Fibroblast of skin of left quadriceps (primary cell): ENCODE measurements around the gene PIK3R6.
A peak's percentile ranks its signal among the peaks of the same experiment; 100 is the strongest.
"Not testable (repeated sequence)": the region's sequence is repeated elsewhere in the genome, so short reads cannot be mapped to it uniquely, and the experiment has no call there.

Experiments used
- DNase-seq, 2 experiments: peaks; one replicate each; pipeline ENCODE4 v3.0.0-alpha.2; 2013; ENCODE audit warnings: low read depth in 2 of 2

PIK3R6 gene

GRCh38 chr17:8872705-8873435 lies 5.4 kb upstream of the PIK3R6 start:
- DNase-seq, result no peak

DNA sequence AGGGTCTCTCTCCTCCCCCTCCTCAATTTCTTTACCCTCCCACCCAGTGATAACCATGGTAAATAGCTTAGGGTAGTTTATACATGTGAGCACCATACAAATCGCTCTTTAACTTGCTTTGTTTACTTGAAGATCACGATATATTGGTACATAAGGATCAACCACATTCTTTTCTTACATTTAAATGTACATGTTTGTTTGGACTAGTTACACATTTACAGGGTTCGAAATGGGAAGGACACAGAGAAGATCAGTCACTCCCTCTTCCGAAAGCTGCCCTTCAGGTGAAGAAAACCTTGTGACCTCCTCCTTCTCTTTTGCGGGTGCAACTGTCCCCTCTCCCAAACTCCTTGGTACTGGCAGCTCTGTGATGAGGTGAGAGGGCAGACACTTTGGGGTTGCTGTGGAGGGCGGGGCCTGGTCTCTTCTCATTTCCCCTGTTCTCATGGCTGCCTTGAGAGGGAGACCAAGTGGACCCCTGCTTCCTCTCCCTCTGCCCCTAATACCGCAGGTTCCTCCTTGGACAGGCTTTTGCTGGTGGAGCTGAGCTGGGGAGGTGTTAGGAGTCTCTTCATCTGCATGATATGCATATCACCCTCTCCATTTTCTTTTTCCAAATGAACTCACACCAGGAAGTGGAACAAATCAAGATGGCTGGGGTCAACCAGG lies 4.7 kb upstream of the PIK3R6 start:
- no peak for DNase-seq

DNA sequence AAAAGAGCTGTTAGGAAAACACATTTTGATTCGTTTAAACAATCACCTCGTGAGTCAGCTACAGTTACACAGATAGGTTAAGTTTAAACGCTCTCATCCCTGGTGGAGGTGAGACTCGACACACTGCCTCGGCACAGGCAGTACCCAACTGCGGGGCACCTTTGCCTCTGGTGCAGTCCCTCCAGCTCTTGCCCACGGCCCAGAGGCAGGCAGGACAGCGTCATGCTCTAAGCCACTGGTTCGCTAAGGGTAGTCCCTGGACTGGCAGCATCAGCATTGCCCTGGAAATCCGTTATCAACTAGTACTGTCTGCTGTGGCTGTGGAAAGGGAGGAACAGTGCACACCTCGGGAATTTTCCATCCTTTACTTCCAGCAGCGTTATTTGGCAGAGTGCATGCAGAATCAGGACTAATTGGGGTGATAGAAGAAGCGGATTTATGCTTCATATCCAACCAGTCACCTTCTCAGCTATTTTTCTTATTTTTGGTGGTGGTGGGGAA lies 3.7 kb upstream of the PIK3R6 start:
- DNase-seq, result no peak

DNA sequence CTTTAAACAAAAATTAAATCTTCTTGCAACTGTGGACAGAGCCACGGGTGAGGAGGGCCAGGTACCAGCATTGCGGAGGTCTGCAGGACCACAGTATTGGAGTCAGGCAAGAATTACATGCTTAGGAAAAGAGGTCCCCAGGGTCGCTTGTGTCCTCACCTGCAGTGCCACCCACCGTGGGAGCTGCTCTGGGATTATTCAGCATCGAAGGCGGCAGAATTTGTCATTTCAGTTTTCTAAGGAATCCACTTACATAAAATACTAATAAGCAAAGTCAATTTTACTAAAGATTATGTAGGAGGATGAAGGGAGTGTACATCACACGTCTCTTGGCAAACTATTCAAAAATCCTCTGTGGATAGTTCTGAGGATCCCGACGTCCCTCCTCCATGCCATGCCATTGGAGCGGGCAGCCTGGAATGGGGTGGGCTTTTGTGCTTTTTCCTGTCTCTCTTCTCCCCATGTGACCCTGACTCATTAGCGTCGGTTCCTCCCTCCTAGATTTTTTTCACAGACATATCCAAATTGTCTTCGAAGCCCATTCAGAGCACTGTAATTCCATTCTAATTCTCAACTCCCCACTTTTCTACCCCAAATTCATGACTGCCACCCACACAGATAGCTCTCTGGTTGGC lies 3.0 kb upstream of the PIK3R6 start:
- no peak for DNase-seq

GRCh38 chr17:8869114-8869815 lies 1.8 kb upstream of the PIK3R6 start:
- DNase-seq, result no peak

DNA sequence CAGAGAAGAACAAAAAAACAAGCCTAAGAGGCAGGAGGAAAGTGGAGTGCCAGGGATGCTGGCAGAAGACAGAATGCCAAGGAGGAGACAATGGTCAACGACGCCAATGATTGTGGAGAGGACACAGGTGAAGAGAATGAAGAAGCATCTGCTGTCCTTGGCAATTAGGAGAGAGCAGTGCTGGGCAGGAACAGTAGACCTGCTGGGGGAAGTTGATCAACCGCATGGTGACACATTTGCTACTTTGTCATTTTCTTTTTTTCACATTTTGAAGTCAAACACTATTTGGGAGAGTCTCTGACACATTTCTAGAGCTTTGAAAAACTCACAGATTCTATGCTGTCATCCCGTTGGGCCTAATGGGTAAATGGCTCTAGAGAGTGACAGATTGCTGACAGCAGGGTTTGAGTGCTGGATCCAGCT lies 1.1 kb upstream of the PIK3R6 start:
- no peak for DNase-seq

GRCh38 chr17:8868092-8868491 lies 618 bp upstream of the PIK3R6 start:
- DNase-seq, result no peak

GRCh38 chr17:8865811-8866210 lies 1.7 kb downstream of the PIK3R6 start:
- no peak for DNase-seq

GRCh38 chr17:8865385-8865784 lies 2.1 kb downstream of the PIK3R6 start:
- DNase-seq, result no peak

GRCh38 chr17:8862213-8863056 lies 5.0 kb downstream of the PIK3R6 start:
- no peak for DNase-seq

DNA sequence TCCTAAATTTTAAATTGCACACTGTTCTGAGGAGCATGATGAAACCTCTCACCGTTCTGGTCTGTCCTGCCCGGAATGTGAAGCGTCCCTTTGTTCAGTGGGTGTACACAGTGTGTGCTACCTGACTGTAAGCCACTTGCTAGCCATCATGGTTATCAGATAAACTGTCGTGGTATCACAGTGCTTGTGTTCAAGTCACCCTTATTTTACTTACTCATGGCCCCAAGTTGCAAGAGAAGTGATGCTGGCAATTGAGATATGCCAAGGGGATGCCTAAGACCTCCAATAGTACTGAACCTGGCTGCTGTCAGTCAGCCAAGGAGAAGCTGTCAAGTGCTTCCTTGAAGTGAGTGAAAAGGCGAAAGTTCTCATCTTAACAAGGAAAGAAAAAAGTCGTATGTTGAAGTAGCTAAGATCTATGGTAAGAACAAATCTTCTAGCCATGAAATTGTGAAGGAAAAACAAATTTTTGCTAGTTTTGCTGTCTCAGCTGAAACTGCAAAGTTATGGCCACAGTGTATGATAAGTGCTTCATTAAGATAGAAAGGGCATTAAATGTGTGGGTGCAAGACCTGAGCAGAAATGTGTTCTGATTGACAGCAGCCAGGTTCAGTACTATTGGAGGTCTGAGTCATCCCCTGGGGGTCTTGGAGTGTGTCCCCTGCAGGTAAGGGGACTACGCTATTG lies 5.8 kb downstream of the PIK3R6 start:
- no peak for DNase-seq

DNA sequence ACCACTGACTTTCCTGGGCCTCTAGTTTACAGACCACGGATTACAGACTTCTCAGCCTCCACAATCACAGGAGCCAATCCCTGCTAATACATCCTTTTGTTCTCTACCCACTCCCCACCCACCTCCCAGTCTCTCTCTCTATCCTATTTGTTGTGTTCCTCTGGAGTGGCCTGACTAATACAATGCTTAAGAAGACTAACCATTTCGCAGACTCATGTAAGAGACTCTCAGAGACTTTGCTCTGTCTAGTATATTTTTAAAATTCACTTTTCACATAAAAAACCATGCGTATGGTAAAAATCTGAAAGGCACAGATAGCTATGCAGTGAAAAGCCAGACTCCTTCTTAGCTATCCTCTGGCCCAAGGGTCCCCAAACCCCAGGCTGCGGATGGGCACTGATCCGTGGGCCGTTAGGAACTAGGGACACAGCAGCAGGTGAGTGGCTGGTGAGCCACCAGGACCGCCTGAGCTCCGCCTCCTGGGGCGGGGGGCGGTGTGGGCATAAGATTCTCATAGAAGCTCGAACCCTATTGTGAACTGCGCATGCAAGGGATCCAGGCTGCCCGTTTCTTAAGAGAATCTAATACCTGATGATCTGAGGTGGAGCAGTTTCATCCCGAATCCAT lies 7.6 kb downstream of the PIK3R6 start:
- no peak for DNase-seq

- DNase-seq, result no peak
Measured at GRCh38 chr17:8859027-8859803, 8.3 kb downstream of the PIK3R6 start.

DNA sequence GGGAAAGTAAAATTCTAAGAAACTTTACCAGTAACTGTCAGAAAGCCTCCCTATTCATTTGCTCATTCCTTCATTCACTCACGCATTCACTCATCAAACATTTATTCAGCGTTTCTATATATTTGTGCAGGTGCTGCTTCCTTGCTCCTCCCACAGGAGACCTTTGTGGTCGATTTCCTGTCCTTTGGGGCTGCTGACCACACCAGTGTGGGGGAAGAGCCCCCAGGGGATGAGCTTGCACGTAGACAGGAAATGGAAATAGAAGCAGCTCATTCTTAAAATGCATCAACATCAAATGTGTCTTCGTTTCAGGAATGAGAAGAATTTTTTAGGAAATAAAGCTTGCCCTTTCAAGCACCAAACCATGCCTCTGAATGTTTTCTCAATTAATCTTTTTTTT lies 9.6 kb downstream of the PIK3R6 start:
- peak; percentile 56 to 60 for DNase-seq

DNA sequence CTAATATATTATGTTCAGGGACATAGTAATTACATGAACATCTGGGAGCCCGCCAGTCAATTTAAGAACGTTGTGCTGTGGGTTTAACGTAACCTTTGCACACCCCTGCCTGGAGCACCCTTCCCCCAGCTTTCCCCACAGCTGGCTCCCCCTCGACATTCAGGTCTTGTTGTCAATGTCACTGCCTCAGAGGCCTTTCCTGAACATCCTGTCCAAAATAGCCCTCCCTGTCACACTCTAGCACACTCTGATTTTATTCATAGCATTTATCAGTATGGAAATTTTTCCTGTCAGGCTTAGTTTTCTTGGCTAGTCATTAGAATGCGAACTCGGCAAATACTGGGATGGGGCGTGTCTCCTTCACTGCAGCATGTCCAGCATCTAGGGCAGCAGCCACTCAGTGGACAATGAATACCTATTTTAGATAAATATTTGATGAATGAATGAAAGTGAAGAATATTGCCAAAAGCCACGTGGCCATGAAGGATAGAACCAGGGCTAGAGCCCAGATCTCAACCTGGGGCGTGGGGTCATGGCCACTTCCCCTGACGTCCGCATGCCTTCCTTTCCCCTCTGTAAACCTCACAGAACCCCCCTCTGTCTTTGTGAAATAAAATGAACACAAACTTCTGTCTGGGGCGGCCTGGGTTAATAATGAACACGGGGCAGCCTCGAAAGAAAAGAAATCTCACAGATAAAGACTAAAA lies 10.5 kb downstream of the PIK3R6 start:
- no peak for DNase-seq

- not testable (repeated sequence) for DNase-seq
Measured at GRCh38 chr17:8856205-8856603, 11.3 kb downstream of the PIK3R6 start.

GRCh38 chr17:8855477-8856204 lies 11.8 kb downstream of the PIK3R6 start:
- no peak for DNase-seq

GRCh38 chr17:8851600-8851999 lies 15.9 kb downstream of the PIK3R6 start:
- DNase-seq, result no peak
